Body of pancreas (tissue), 4 donors: ENCODE data around the gene KCNS3.

Experiments used
- CTCF ChIP-seq, 7 experiments: fragments of 450-650 bp in 4 of 7; fragments of 200-600 bp in 3 of 7; sonication (generic) in 3 of 7; IDR thresholded peaks; one replicate each; pipeline ENCODE4 v1.5.1; 2016 to 2019; ENCODE audit warnings: antibody characterized with exemption in 7 of 7
- POLR2A ChIP-seq, 3 donors: fragments of 450-650 bp; IDR thresholded peaks; one replicate each; pipeline ENCODE4 v1.6.1; 2016; ENCODE audit warnings: antibody characterized with exemption in 3 of 3, mild to moderate bottlenecking in 2 of 3

DNA sequence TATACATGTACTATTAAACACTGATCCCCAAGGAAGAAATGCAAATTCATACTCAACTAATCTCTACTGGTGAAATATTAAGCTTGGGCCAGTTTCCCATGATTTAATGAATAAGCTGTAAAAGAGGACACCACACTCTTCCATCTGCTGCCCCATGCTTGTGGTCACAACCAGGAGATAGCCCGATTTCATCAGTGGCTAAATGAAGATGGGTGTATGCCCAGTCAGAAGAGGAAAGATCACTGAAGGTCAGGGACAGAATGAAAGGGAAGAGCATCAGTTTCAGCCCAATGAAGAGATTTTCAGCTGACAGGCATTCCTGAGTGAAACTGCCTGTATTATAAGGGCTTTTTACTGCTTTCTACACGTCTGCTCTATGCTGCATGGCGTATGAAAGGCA lies 103.5 kb downstream of the KCNS3 start:
- TF ChIP-seq CTCF (IDR thresholded peaks at IDR 0.05) (no peak), POLR2A (IDR thresholded peaks at IDR 0.05) (no peak)
